AG08396 (cell line): ENCODE measurements around the gene CEP68.
"Not testable (repeated sequence)": the region's sequence is repeated elsewhere in the genome, so short reads cannot be mapped to it uniquely, and the experiment has no call there.

Source experiments
- DNase-seq: peaks from one replicate; pipeline ENCODE4 v3.0.0; 2012; ENCODE audit warnings: low spot score, mixed read lengths

The CEP68 gene

GRCh38 chr2:65129826-65130663, 73.8 kb downstream of the CEP68 start, which contains the start of gene RAB1A:
TSS of gene RAB1A (minus strand) at chr2:65130106. CDS start at chr2:65129915, 191 bp downstream.
- peak; percentile 99 for DNase-seq

GRCh38 chr2:65130664-65131175, 74.5 kb downstream of the CEP68 start:
- no peak for DNase-seq

GRCh38 chr2:65132930-65133329, 76.7 kb downstream of the CEP68 start:
- DNase-seq: not testable (repeated sequence)

- DNase-seq: no peak
These were observed 77.4 kb downstream of the CEP68 start for GRCh38 chr2:65133626-65134025.

GRCh38 chr2:65134158-65134557, 77.9 kb downstream of the CEP68 start:
- no peak for DNase-seq

GRCh38 chr2:65136253-65136652, 80.0 kb downstream of the CEP68 start:
- DNase-seq: no peak
